ENCODE measurements around the gene SLC9A9.

DNA sequence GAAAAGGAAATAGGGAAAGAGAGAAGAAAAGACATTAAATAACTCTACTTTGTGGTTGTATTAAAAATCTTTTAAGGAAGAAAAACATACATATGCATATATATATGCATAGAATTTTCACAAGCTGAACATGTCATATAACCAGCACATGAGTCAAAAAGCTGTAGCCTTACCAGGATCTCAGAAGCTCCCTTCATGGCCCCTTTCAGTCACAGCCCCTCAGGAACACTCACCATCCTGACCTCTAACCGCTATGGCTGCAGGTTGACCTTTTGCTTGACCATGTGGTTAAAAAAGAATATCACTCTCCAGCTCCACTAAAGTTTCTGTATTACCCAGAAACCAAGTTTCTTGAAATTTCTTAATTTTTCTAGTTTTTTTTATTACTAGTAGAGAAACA lies 625.3 kb downstream of the SLC9A9 start:
- no peak for TF ChIP-seq CTCF (IDR thresholded peaks at IDR 0.05 in 8 of 11, conservative IDR thresholded peaks at IDR 0.05 in 3 of 11)
- TF ChIP-seq POLR2AphosphoS5 (IDR thresholded peaks at IDR 0.05): no peak
